GM19397 (cell line): ENCODE data around the gene XRCC4.

Experiments used
- ATAC-seq: cut with Tn5 transposase; IDR thresholded peaks from one replicate; pipeline ENCODE4 v1.9.1; 2021; ENCODE audit warnings: mild to moderate bottlenecking, moderate library complexity; ENCODE audit not compliant: unreplicated experiment

XRCC4 gene

DNA sequence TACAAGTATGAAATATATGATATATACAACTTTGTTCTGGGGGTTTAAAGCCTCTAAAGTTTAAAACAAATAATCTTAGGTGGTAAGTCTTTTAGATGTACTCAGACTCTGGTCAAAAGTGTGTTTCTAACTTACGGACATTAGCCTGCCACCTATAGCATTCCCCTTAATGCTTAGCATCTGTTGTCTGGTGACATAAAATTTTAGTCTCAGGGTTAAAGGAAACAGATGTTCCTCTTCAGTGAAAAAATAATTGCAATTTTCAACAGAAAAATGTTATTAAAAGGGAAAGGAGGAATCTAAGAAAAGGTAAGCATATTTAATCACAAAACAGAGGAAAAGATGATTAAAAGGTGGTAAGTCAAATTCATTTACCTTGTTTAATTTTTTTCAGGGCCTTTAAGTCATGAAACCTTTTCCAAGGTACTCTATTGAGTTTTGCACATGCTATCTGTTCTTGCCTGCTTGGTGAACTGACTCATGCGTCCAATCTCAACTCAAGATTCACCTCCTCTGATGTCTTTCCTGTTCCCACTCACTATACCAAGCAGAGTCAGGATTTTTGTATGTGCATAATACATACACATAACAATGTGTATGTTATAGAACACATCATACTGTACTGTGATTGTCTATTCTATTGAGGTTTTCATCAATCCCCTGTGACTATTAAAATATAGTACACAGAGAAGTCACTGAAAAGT lies 8.1 kb upstream of the XRCC4 start:
- ATAC-seq, result no peak

DNA sequence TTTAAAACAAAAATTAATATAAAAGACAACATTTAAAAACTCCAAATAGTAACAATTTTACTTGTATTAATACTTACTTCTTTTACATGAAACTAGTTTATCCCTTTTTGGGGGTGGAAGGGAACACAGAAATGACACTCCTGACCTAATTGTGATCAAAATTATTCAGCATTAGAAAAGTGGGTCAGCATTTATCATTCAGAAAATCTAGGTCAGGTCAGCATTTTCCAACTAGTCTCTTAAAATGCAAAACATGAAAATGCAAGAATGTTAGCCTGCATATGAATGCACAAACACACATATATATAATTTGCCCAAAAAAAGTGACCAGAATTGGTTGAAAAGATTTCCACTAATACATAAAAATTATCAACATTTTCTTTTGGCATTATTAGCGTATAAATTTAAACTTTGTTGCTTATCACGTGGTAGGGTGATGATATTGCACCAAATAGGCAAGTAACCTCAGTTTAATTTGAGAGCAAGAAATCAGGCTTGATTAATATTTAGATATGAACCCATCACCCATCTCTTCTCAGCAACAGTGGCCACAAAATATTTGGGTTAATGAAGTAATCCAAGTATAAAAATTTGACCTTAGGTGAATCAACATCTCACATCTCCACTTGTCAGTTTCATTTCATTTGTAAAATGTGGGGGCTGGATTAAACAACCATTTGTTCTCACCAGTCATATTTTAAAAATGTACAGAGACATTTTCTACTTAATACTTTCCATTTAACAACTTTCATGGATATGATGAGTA lies 5.9 kb upstream of the XRCC4 start:
- ATAC-seq, result no peak

DNA sequence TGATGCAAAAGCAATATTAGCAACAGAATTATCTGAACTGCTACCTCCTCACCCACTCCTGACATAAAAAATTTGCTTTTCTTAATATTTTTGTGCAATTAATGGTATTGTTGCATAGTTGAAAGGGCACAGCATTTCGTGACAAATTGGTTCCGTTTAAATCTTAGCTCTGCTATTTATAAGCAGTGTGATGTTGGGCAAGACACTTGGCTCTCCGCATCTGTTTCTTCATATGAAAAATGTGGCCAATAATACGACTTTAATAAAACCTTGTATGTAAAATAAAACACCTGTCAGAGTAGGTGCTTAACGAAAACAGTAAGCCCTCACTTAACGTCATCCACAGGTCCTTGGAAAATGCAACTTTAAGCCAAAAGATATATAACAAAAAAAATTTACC lies 4.4 kb upstream of the XRCC4 start:
- ATAC-seq, result no peak

DNA sequence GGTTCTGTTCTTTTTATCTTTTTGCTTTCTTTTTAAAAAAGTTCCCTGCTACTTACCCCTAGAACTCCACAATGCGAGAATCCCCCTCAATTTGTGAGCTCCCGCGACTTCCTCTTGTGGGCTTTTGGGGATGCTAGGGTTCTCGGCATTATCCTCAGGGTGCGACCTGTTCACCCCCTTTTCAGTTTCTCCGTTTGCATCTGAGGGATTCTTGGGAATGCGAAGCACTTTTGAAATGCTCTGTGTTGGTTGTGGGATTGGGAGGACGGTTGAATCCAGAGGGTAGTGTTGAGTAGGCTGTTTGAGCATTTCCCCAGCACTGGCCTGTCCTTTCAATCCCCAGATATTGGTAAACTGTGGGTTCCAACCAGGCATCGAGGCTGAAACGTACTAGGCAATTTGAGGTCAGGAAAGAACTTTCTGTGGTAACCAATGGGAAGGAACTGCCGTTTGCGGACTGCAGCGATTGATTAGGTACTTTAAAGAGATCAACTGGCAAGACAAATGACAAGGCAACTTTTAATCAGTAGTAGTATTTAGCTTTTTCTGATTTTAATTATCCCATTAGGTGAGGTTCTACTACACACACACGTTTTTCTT lies 415 bp downstream of the XRCC4 start:
- peak; percentile 2 for ATAC-seq

DNA sequence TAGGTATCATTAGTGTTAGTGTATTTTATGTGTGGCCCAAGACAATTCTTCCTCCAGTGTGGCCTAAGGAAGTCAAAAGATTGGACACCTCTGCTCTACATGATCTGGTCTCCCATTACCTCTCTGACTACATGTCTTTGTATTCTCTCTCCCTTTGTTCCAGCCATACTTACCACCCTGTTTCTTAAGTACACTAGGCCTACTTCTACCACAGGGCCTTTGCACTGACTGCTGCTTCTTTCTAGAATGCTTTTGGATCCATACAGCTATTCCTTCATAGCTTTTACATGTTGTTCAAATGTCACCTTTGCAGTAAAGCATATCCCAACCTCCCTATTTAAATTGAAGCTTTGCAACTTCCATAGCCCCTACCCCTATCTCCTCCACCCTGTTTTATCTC lies 5.4 kb downstream of the XRCC4 start:
- no peak for ATAC-seq

DNA sequence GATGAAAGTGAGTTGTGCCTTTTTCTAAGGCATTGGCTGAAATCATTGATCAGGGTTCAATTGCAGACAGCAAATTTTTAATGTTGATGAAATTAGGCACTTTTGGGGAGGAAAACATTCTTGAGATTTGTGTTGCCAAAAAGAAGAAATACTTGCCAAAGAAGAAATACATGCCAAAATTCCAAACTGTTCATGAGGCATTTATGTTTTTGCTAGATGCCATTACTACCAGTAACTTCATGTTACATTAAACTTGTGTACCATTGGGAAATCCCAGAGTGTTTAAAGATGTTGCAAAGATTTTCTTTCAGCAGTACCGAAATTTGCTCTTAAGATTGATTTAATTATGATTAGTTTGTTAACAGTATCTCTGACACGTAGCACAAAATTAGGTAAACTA lies 7.0 kb downstream of the XRCC4 start:
- no peak for ATAC-seq

DNA sequence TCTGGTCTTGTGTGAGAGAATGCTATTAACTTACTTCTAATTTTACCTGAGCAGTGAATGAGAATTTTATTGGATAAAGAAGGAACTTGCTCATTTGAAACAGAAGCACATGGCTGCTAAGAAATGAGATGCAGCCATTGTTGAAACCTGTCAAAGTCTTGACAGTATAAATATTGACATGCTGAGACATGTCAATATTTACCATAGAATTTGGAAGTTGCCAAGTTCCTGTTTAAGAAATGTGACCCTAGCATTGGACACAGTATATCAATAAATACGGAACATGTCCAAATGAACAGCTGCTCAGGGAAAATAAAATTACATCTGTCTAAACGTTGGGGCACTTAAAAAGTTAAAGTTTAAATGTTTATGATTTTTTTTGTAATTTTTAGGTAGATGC lies 7.8 kb downstream of the XRCC4 start:
- no peak for ATAC-seq

DNA sequence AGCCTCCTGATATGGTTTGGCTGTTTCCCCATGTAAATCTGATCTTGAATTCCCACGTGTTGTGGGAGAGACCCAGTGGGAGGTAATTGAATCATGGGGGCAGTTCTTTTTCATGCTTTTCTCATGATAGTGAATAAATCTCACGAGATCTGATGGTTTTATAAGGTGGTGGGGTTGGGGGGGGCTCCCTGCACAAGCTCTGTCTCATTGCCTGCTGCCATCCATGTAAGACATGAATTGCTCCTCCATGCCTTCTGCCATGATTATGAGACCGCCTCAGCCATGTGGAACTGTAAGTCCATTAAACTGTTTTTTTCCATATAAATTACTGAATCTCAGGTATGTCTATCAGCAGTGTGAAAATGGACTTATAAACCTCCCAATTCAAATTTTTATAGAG lies 12.8 kb downstream of the XRCC4 start:
- ATAC-seq, result no peak

DNA sequence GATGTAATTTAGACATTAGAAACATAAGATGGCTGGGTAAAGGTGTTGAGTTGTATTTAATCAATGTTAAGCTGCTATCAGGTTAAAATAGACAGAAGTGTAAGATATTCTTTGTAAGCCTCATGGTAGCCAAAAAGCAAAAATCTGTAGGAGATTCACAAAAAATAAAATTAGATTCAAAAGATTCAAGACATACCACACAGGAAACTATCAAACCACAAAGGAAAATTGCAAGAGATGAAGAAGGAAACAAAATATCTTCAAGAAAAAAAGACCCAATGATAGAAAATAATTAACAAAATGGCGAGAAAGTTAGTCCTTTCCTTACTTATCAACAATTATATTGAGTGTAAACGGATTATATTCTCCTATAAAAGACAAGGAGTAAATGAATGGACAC lies 15.3 kb downstream of the XRCC4 start:
- ATAC-seq, result no peak

DNA sequence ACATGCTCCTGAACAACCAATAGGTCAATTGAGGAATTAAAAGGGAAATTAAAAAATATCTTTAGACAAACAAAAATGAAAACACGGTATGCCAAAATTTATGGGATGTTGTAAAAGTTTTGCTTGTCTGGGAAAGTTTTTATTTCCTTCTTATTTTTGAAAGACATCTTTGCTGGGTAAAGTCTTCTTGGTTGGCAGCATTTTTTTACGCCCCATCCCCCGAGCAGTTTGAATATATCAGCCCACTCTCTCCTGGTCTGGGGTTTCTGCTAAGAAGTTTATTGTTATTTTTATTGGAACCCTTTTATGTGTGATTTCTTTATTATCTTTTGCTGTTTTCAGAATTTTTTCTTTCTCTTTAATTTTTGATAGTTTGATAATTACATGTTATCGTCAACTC lies 16.3 kb downstream of the XRCC4 start:
- ATAC-seq, result no peak

DNA sequence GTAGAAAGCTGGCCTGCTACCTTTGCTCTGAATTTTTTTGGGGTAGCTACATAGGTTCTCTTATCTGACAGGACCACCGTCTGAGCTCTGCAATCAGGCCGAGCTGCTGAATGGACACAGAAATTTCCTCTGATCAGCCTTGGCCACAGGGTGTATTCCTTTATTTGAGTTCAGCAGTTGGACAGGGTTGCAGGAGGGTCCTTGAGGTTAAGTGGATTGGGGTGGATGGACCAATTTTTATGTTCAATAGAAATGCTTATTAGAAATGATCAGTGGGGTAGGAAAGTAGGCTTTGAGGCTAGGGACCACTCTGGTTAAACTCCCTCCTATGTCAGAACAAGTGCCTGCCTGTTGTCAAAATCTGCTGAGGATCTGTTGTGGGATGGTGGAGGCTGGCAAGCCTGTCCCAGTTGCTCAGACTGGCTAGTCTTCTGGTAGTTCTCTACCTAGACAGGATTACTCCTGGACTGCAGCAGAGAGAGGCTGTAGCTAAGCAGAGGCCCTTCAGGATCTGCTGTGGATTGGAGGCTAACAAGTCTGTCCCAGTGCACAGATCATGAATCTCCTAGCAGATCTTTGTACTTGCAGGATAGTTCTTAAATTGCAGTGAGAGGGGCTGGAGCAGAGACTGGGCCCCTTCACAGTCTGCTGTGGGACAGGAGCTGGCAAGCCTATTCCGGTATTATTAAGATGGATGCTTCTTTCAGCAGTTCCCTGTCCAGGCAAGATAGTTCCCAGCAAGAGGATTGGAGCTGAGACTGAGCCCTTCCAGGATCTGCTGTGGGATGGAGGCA lies 18.0 kb downstream of the XRCC4 start:
- ATAC-seq, result no peak

DNA sequence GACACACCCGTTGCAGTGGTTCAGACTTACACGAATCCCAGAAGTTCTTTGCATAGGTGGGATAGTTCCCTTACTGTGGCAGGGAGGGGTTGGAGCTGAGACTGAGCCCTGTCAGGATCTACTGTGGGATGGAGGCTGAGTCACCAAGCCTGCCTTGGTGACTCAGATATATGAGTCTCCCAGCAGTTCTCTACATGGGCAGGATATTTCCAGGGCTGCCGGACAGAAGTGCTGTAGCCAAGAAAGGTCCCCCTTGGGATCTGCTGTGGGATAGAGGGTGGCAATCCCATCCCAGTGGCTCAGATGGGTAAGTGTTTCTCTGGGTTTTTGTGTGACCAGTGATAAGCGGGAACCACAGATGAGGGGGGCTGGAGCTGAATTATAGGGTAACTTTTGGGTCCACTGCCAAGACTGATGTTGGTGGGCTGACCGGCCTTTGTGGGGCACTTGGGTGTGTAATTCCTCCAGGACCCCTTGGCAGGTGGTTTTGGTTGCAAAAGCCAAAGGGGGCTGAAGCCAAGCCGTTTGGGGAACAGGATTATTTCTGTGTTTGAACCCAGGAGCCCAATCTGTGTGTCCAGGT lies 18.7 kb downstream of the XRCC4 start:
- no peak for ATAC-seq

DNA sequence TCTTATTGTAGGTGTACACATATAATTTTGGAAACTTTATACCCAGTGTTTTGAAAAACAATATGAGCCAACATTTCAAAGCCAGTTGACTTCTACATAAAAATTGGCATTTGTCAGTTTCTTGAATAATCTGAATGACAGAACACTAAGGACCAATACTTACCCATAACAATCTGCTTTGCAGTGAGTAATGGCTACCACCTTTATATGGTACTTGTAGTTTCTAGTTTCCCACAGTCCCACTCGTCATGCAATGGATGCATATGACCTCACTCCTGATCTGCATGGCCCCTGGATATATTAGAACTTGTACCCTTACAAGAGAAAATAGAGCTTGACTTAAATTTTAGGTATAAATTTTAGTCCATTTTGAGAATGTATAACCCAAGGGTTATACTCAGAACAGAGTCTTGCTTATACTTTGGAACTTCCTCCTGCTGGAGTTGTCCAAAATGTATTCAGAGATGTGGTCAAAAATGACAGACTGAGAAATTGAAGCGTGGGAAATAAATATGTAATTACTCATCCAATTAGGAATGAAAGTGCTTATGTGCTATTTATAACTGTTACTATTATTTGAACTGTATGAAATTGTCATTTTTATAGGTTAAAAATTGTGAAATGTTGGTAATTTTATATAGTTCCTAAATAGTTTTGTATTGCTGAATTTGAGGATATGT lies 19.5 kb downstream of the XRCC4 start:
- no peak for ATAC-seq

DNA sequence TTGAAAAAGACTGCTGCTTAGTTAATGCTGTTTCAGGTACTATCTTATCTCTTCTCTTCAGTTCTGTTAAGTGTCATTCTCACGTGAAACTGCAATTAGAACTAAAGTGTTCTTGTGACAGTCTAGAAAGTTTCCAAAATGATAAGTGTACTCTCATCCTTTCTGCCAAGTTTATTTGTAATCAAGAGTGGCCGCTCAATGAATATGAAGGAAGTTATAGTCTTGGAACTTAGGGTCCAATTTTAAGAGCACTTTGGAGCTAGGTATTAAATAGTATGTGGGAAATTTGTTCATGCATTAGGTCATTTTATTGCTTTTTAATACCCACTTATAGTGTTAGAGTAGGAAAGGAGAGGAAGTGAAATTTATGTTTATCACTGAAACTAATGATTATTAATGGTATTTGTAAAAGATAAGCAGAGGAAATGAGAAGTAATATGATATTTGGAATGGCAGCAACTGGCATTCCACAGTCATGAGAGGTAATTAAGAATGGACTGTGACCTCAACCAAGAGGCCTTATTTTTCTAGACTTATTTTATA lies 20.4 kb downstream of the XRCC4 start:
- no peak for ATAC-seq

DNA sequence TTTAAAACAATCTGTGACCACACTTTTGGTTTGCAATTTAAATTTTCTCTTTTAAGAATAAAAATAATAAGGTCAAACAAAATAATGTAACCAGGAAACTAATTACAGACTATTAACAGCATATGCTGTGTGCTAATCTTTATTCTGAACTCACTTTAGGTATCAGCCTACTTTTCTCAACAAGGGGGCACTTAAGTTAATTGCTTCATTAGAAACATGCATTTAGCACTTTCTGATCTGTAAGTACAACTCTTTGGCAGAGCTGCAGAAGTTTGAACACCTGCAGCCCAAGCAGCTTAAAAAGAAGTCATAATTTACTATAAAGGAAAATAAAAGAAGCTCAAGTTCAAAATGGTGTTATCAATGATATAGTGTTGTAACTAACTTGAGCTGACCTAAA lies 21.7 kb downstream of the XRCC4 start:
- ATAC-seq, result no peak

DNA sequence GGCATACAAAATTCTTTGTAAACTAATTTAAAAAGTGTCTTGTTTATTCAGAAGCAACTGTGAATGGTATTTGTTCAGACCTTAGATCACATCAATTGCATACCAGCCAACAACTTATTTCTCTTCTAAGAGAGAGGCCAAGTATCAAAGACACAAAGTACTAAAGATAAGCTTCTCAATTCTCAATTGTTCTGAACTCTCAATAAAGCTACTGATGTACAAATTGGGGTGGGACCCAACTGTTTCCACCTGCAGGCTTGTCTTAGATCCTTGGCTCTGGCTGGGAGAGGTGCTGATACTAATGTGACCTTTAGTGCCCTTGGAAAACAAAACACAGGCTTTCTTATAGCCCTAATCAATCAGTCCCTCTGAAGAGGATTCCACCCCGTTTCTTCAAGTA lies 22.1 kb downstream of the XRCC4 start:
- no peak for ATAC-seq

DNA sequence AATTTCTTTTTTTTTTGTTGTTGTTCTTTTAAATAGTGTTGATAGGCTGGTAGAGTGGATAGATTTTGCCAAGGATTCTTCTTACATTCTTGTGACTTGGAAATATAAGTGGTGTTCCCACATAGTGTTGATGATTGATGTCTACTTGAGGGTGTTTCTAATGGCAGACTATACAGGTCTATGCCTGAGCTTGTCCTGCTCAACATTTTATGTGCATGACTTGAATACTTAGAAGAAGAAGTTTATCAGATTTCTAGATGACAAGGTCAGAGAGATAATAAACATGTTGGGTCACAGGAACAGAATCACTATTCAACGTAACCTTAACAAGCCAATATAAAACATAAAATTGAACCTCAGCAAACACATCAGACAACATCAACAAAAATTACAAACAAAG lies 24.2 kb downstream of the XRCC4 start:
- no peak for ATAC-seq

DNA sequence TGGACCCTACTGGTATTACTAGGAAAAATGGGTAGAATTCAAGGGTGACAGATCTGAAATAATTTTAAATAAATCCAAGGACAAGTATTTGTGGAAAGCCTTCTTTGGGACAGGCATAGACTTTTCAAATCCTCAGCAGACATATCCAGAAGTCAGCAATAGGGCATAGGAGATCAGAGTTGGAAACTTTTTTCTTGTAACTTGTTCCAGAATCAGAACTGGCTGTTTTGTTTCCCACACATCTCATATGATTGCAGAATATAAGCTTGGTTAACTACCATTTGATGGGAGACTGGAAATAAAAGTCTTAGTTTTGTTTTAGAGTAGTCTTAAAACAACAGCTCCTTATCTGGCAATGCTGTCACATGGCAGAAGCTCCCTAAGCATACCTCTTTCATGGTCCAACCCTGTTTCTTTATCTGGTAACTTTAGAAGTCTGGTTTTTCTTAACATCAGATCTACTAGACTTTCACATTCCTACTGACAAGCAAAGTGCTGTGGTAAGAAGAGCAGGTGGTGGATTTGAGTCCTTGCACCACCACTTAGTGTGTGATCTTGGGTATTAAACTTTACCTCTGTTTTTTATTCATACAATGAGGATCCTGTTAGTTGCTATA lies 25.1 kb downstream of the XRCC4 start:
- no peak for ATAC-seq

DNA sequence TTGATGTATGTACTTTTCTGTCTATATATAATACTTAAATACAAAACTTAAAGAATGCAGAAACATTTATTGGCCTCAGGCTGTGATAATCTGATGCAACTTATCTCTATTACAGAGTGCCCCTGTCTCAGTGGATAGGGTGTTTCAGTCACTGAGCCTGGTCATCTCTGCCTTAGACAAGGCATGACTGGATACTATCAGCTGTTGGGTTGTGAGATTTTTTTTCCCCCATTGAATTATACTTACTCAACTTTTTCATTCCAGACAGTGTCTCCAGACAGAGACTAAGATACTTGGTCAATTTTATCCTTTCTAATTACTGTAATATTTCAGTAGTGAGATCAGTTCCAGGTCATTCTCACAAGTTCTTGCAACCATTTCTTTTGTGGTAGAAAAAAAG lies 26.7 kb downstream of the XRCC4 start:
- ATAC-seq, result no peak
